ENCODE data around the gene CATSPER1. TPM values are rescaled to one million over a fixed set of nuclear protein-coding genes. Genes with fewer than 3 reads are reported as not detected.

Gene CATSPER1
- total and polyA plus RNA-seq, 2 of the 8 experiments (the other 6 are each of a cell fraction or from before 2014, with no cell fraction given) = not detected

- no peak within 1 kb of the TSS for H4K5ac ChIP-seq (ENCODE audit: insufficient read length, low read depth, low read length)
- TF ChIP-seq PHF8 (conservative IDR thresholded peaks at IDR 0.05; ENCODE audit: low read depth, low read length) (no peak), SP1 (IDR thresholded peaks at IDR 0.05; ENCODE audit: low read depth, low read length) (no peak), BCL11A (IDR thresholded peaks at IDR 0.05; ENCODE audit: low read depth in 2 of 2, low read length in 2 of 2) (no peak), SUZ12 (IDR thresholded peaks at IDR 0.05; ENCODE audit: low read length) (peak; percentile 58; the same call in 1 of the 2 replicates), RNF2 (IDR thresholded peaks at IDR 0.05; ENCODE audit: borderline replicate concordance, low read depth, low read length, missing control alignments, poor library complexity, severe bottlenecking) (peak; percentile 59), GABPA (IDR thresholded peaks at IDR 0.05; ENCODE audit: borderline replicate concordance, insufficient read depth, low read length) (no peak), KDM4A (IDR thresholded peaks at IDR 0.05; ENCODE audit: low read depth, low read length, severe bottlenecking) (peak; percentile 84), YY1 (IDR thresholded peaks at IDR 0.05; ENCODE audit: low read depth, low read length) (0 out of 2 replicates have a peak, but pooled peaks have one; percentile 16), ASH2L (IDR thresholded peaks at IDR 0.05; ENCODE audit: low read length) (peak; percentile 56), NANOG (IDR thresholded peaks at IDR 0.05; ENCODE audit: insufficient read depth, low read depth, low read length, poor library complexity, severe bottlenecking) (no peak), HDAC6 (IDR thresholded peaks at IDR 0.05; ENCODE audit: low read depth, low read length) (no peak)
These were observed 14.4 kb downstream of the CATSPER1 start, which contains the start of gene CST6 for GRCh38 chr11:66011785-66012303. Gene CST6, plus strand, starts transcription at chr11:66012008. Its CDS starts 37 bp downstream, at chr11:66012045.

More at GRCh38 chr11:66011785-66012303, 14.4 kb downstream of the CATSPER1 start, which contains the start of gene CST6:
- Histone ChIP-seq H3K36me3 (ENCODE audit: control insufficient read depth in 2 of 4, insufficient read depth in 4 of 4, low read length in 3 of 4) (no peaks in the 10 kb centered on the region), H3K23ac (ENCODE audit: insufficient read length) (no peak within 1 kb of the TSS), H3K79me2 (ENCODE audit: control insufficient read depth in 1 of 2, insufficient read depth in 2 of 2, low read length in 2 of 2) (no peaks in the 10 kb centered on the region), H3K56ac (replicated peaks; ENCODE audit: insufficient read length, low read depth, low read length) (no peak within 1 kb of the TSS), H2AFZ (ENCODE audit: low read length) (peak within 1 kb of the TSS; percentile 79; the same call in 1 of the 2 replicates), H3K4me2 (ENCODE audit: insufficient read depth in 1 of 2, low read depth in 2 of 2, low read length in 2 of 2) (peak within 1 kb of the TSS; percentile 49 to 66), H2AK5ac (ENCODE audit: low read depth, low read length) (no peak within 1 kb of the TSS), H3K4me1 (replicated peaks in 1 of 4; ENCODE audit: control insufficient read depth in 3 of 4, insufficient read depth in 4 of 4, low read length in 3 of 4) (peaks cover 0 to 17% (median 7%) of the 10 kb centered on the region in 4 experiments; a peak in 5 of 7 replicates), H4K91ac (replicated peaks; ENCODE audit: insufficient read length, low read length) (no peak within 1 kb of the TSS), H3K27ac (ENCODE audit: low read depth, low read length) (no peak within 1 kb of the TSS), H3K23me2 (ENCODE audit: low read depth, low read length) (peaks cover 2% of the 10 kb centered on the region; the same call in 1 of the 2 replicates), H2BK12ac (ENCODE audit: low read depth, low read length) (peak within 1 kb of the TSS; percentile 14; the same call in 1 of the 2 replicates), H3K9me3 (ENCODE audit: insufficient read depth in 2 of 2, low read depth in 1 of 2, low read length in 1 of 2) (no peaks in the 10 kb centered on the region), H2BK20ac (ENCODE audit: low read length) (no peak within 1 kb of the TSS), H3K14ac (ENCODE audit: insufficient read length) (no peak within 1 kb of the TSS), H3K9ac (replicated peaks in 1 of 4; ENCODE audit: extremely low read depth in 1 of 4, low read depth in 3 of 4, low read length in 3 of 4) (no peak within 1 kb of the TSS; a peak in 1 of 7 replicates), H3K79me1 (ENCODE audit: low read depth, low read length) (no peaks in the 10 kb centered on the region), H2BK15ac (ENCODE audit: low read length) (peak within 1 kb of the TSS; percentile 61; the same call in 1 of the 2 replicates), H3K4ac (replicated peaks; ENCODE audit: insufficient read length, low read depth, low read length) (peak within 1 kb of the TSS; percentile 67), H4K8ac (ENCODE audit: extremely low read depth, insufficient read depth, low read length) (peak within 1 kb of the TSS; percentile 58; the same call in 1 of the 2 replicates), H3K18ac (ENCODE audit: extremely low read depth, low read length) (peak within 1 kb of the TSS; percentile 28), H2BK120ac (replicated peaks; ENCODE audit: low read depth, low read length) (no peak within 1 kb of the TSS), H2BK5ac (ENCODE audit: low read depth, low read length) (no peak within 1 kb of the TSS), H4K20me1 (replicated peaks in 1 of 2; ENCODE audit: control insufficient read depth in 1 of 2, insufficient read depth in 2 of 2, low read length in 2 of 2) (no peaks in the 10 kb centered on the region), H3K4me3 (ENCODE audit: extremely low read depth in 1 of 4, insufficient read depth in 2 of 4, low read depth in 3 of 4, low read length in 4 of 4) (peak within 1 kb of the TSS; percentile 2 to 54 (median 36); a peak in 7 of 8 replicates), H3K27me3 (replicated peaks in 1 of 4; ENCODE audit: control insufficient read depth in 3 of 4, extremely low read depth in 1 of 4, insufficient read depth in 3 of 4, low read length in 3 of 4) (peaks cover 6 to 26% (median 24%) of the 10 kb centered on the region in 4 experiments)
- DNase-seq (ENCODE audit: low read depth in 1 of 2, low spot score in 2 of 2) (peak in 1 of 2 experiments; percentile 69), FAIRE-seq (no peak)
- WGBS, 2 experiments (ENCODE audit: extremely low coverage in 1 of 2, insufficient coverage in 1 of 2, insufficient read length in 1 of 2, insufficient replicate concordance in 2 of 2, low coverage in 1 of 2, low lambda C conversion rate in 2 of 2, missing lambda C conversion rate in 1 of 2) = 8% methylated on average over 54 of the region's 61 CpGs; no CpG with 5 or more reads in 1 of the 2 experiments
- ChIA-PET POLR2A (ENCODE audit: partially characterized antibody) (interaction anchor here (1.3 to 3.5 kb wide), 4 partner anchors 9 to 121 kb away, joined by 3 to 15 read pairs (median 4); partner anchors contain the start of genes BANF1, CCDC85B and EIF1AD), CTCF (ENCODE audit: partially characterized antibody) (interaction anchor here (1.1 to 6.4 kb wide), 8 partner anchors 8 to 143 kb away, joined by 3 to 35 read pairs (median 6); partner anchors contain the start of gene PACS1)
